K562 (cell line): ENCODE data around the gene CROCC2.

Source experiments
- CHD4 ChIP-seq: fragments of 200-600 bp; sonication (generic); IDR thresholded peaks from 3 replicates; pipeline ENCODE4 v1.6.1; 2012; ENCODE audit warnings: low read depth, mild to moderate bottlenecking, mixed read lengths, low read length, inconsistent platforms; ENCODE audit not compliant: insufficient read depth, insufficient replicate concordance, poor library complexity, severe bottlenecking
- TF ChIP-seq, protein P1 (sequence below), 3 experiments: IDR thresholded peaks in 2 of 3; conservative IDR thresholded peaks in 1 of 3; 2 replicates each; pipeline ENCODE4 v1.5.1; 2011 to 2012; ENCODE audit warnings: low read length in 3 of 3, mild to moderate bottlenecking in 3 of 3, control low read depth in 2 of 3, improper control_type of control experiment in 1 of 3, inconsistent platforms in 1 of 3, low read depth in 1 of 3, mixed read lengths in 1 of 3, moderate library complexity in 1 of 3; ENCODE audit not compliant: insufficient read depth in 2 of 3

DNA sequence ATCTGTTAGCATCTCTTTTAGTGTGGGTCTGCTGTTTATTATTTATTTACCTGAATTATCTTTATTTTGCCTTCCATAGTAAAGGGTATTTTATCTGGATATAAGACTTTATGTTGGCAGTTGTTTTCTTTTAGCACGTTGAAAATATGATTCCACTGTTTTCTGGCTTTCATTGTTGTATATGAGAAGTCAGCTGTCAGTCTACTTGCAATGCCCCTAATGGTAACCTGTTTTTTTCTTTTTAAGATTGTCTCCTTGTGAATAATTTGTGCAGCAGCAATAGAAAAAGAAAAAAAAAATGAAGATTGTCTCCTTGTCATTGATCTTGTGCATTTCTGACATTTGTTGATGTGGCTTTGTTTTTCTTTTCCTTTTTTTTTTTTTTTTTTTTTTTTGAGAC lies 119.5 kb downstream of the CROCC2 start:
- TF ChIP-seq CHD4, result no peak
- TF ChIP-seq, protein P1, sequence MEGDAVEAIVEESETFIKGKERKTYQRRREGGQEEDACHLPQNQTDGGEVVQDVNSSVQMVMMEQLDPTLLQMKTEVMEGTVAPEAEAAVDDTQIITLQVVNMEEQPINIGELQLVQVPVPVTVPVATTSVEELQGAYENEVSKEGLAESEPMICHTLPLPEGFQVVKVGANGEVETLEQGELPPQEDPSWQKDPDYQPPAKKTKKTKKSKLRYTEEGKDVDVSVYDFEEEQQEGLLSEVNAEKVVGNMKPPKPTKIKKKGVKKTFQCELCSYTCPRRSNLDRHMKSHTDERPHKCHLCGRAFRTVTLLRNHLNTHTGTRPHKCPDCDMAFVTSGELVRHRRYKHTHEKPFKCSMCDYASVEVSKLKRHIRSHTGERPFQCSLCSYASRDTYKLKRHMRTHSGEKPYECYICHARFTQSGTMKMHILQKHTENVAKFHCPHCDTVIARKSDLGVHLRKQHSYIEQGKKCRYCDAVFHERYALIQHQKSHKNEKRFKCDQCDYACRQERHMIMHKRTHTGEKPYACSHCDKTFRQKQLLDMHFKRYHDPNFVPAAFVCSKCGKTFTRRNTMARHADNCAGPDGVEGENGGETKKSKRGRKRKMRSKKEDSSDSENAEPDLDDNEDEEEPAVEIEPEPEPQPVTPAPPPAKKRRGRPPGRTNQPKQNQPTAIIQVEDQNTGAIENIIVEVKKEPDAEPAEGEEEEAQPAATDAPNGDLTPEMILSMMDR (IDR thresholded peaks at IDR 0.05 in 2 of 3, conservative IDR thresholded peaks at IDR 0.05 in 1 of 3; ENCODE audit: insufficient read depth in 2 of 3, low read depth in 1 of 3, low read length in 3 of 3), result no peak
